Urinary bladder (tissue), 4 donors: ENCODE results near the gene CIC. TPM values are rescaled to one million over a fixed set of nuclear protein-coding genes. Genes with fewer than 3 reads are reported as not detected.

ENCODE experiments used
- DNase-seq: peaks from one replicate; pipeline ENCODE4 v3.0.0-alpha.2; 2015; ENCODE audit errors: extremely low spot score
- H3K27ac ChIP-seq: one replicate; pipeline ENCODE4 v1.5.1; 2013; ENCODE audit warnings: low read depth, mild to moderate bottlenecking, moderate library complexity
- H3K36me3 ChIP-seq: one replicate; pipeline ENCODE4 v1.6.1; 2013; ENCODE audit warnings: mild to moderate bottlenecking, moderate library complexity; ENCODE audit not compliant: insufficient read depth
- H3K4me1 ChIP-seq: one replicate; pipeline ENCODE4 v1.6.1; 2013; ENCODE audit warnings: mild to moderate bottlenecking, moderate library complexity; ENCODE audit not compliant: insufficient read depth
- H3K4me3 ChIP-seq: one replicate; pipeline ENCODE4 v1.5.1; 2013; ENCODE audit warnings: low read depth, low read length
- WGBS: extraction: QIAGEN DNeasy Blood & Tissue Kit; methylation state at CpG from one replicate; pipeline ENCODE4 v1.1.7; 2013; 5-methylcytosine and 5-hydroxymethylcytosine counted together
- polyA plus RNA-seq: library from polyadenylated mRNA; stranded (reverse); fragments of 200-250 nt; gene quantifications from one replicate; pipeline ENCODE4 v1.2.3, GENCODE V29; 2013
- total RNA-seq: library from RNA; depleted of rRNA; stranded (reverse); fragments of >200 nt; gene quantifications from one replicate; pipeline ENCODE4 v1.2.3, GENCODE V29; 2014
- donor health status: healthy with polysubstance abuse.
- donor health status: healthy.

CIC gene
- total and polyA plus RNA-seq, 2 donors = 14.0 to 59.5 TPM

GRCh38 chr19:42272989-42273406, 3.9 kb downstream of the CIC start:
- H3K36me3 ChIP-seq = no peaks in the 10 kb centered on the region
- WGBS = 94% methylated on average over 23 of the region's 23 CpGs
- H3K4me3 ChIP-seq = no peak overlapping the region
- H3K27ac ChIP-seq = no peak overlapping the region
- no peak for DNase-seq
- H3K4me1 ChIP-seq = no peaks in the 10 kb centered on the region

GRCh38 chr19:42273407-42274064, 4.5 kb downstream of the CIC start:
- no peak overlapping the region for H3K4me3 ChIP-seq
- no peaks in the 10 kb centered on the region for H3K36me3 ChIP-seq
- no peak overlapping the region for H3K27ac ChIP-seq
- no peak for DNase-seq
- WGBS = 94% methylated on average over 43 of the region's 43 CpGs
- H3K4me1 ChIP-seq = no peaks in the 10 kb centered on the region

- H3K36me3 ChIP-seq = no peaks in the 10 kb centered on the region
- WGBS = 92% methylated on average over 22 of the region's 22 CpGs
- no peaks in the 10 kb centered on the region for H3K4me1 ChIP-seq
- DNase-seq = no peak
- H3K27ac ChIP-seq = no peak overlapping the region
- no peak overlapping the region for H3K4me3 ChIP-seq
These were observed 5.1 kb downstream of the CIC start for GRCh38 chr19:42274065-42274682.

GRCh38 chr19:42275103-42275502, 6.1 kb downstream of the CIC start:
- DNase-seq = no peak
- Histone ChIP-seq H3K27ac (no peak overlapping the region), H3K4me1 (no peaks in the 10 kb centered on the region), H3K36me3 (no peaks in the 10 kb centered on the region), H3K4me3 (no peak overlapping the region)
- WGBS = 69% methylated on average over 7 of the region's 7 CpGs

- H3K27ac ChIP-seq = no peak overlapping the region
- no peaks in the 10 kb centered on the region for H3K36me3 ChIP-seq
- whole genome bisulfite sequencing = 91% methylated on average over 3 of the region's 3 CpGs
- no peak overlapping the region for H3K4me3 ChIP-seq
- no peaks in the 10 kb centered on the region for H3K4me1 ChIP-seq
- DNase-seq = no peak
These were observed 6.5 kb downstream of the CIC start for GRCh38 chr19:42275517-42275916.

- Histone ChIP-seq H3K4me1 (no peaks in the 10 kb centered on the region), H3K36me3 (no peaks in the 10 kb centered on the region), H3K4me3 (no peak overlapping the region), H3K27ac (no peak overlapping the region)
- no peak for DNase-seq
- 66% methylated on average over 3 of the region's 3 CpGs for WGBS
These were observed 7.2 kb downstream of the CIC start for GRCh38 chr19:42276284-42276683.

- H3K4me1 ChIP-seq = peaks cover 3% of the 10 kb centered on the region
- DNase-seq = no peak
- H3K36me3 ChIP-seq = no peaks in the 10 kb centered on the region
- WGBS = 82% methylated on average over 4 of the region's 4 CpGs
- H3K4me3 ChIP-seq = no peak overlapping the region
- no peak overlapping the region for H3K27ac ChIP-seq
These were observed 7.8 kb downstream of the CIC start for GRCh38 chr19:42276821-42277220.

GRCh38 chr19:42277821-42278451, 8.9 kb downstream of the CIC start:
- Histone ChIP-seq H3K27ac (peak overlapping the region; percentile 25), H3K36me3 (no peaks in the 10 kb centered on the region), H3K4me1 (peaks cover 3% of the 10 kb centered on the region), H3K4me3 (no peak overlapping the region)
- DNase-seq = no peak
- WGBS = 34% methylated on average over 10 of the region's 10 CpGs

GRCh38 chr19:42278452-42279154, 9.6 kb downstream of the CIC start:
- WGBS = 62% methylated on average over 5 of the region's 5 CpGs
- Histone ChIP-seq H3K4me1 (peaks cover 3% of the 10 kb centered on the region), H3K27ac (no peak overlapping the region), H3K4me3 (no peak overlapping the region), H3K36me3 (no peaks in the 10 kb centered on the region)
- DNase-seq = no peak

GRCh38 chr19:42279155-42279901, 10.3 kb downstream of the CIC start:
- 13% methylated on average over 6 of the region's 6 CpGs for WGBS
- H3K36me3 ChIP-seq = no peaks in the 10 kb centered on the region
- no peak for DNase-seq
- peak overlapping the region; percentile 65 for H3K4me3 ChIP-seq
- H3K27ac ChIP-seq = peak overlapping the region; percentile 91
- H3K4me1 ChIP-seq = peaks cover 3% of the 10 kb centered on the region

- H3K4me3 ChIP-seq = peak overlapping the region; percentile 65
- under 1% methylated on average over 89 of the region's 89 CpGs for WGBS
- H3K36me3 ChIP-seq = no peaks in the 10 kb centered on the region
- no peak for DNase-seq
- H3K27ac ChIP-seq = peak overlapping the region; percentile 91
- peaks cover 3% of the 10 kb centered on the region for H3K4me1 ChIP-seq
These were observed 11.1 kb downstream of the CIC start for GRCh38 chr19:42279902-42280814.

GRCh38 chr19:42280815-42281145, 11.7 kb downstream of the CIC start:
- DNase-seq = no peak
- Histone ChIP-seq H3K36me3 (no peaks in the 10 kb centered on the region), H3K4me3 (peak overlapping the region; percentile 65), H3K27ac (peak overlapping the region; percentile 91), H3K4me1 (peaks cover 3% of the 10 kb centered on the region)
- WGBS = under 1% methylated on average over 20 of the region's 20 CpGs
